HCT116 (cell line): ENCODE measurements around the gene MERTK.
"Not testable (repeated sequence)": the region's sequence is repeated elsewhere in the genome, so short reads cannot be mapped to it uniquely, and the experiment has no call there.

Source experiments
- EZH2 ChIP-seq: fragments of 200-600 bp; sonication (generic); IDR thresholded peaks from 2 replicates; pipeline ENCODE4 v1.6.1; 2017; ENCODE audit warnings: antibody characterized with exemption, mixed run types
- POLR2A ChIP-seq: IDR thresholded peaks from 2 replicates; pipeline ENCODE4 v1.7.0; 2011; ENCODE audit warnings: borderline replicate concordance; ENCODE audit not compliant: insufficient read depth, insufficient read length; ENCODE audit errors: extremely low read depth
- SIN3A ChIP-seq: IDR thresholded peaks from 2 replicates; pipeline ENCODE4 v1.6.1; 2012; ENCODE audit warnings: low read depth
- TF ChIP-seq, protein P1 (sequence below): IDR thresholded peaks from 2 replicates; pipeline ENCODE4 v1.6.1; 2012

GRCh38 chr2:111905475-111905869 lies 7.1 kb downstream of the MERTK start:
- not testable (repeated sequence) for TF ChIP-seq POLR2A, SIN3A, EZH2
- TF ChIP-seq, protein P1, sequence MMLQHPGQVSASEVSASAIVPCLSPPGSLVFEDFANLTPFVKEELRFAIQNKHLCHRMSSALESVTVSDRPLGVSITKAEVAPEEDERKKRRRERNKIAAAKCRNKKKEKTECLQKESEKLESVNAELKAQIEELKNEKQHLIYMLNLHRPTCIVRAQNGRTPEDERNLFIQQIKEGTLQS: not testable (repeated sequence)
